Panc1 (cell line): ENCODE measurements around the gene ZDHHC14.

ENCODE experiments used
- POLR2AphosphoS5 ChIP-seq: IDR thresholded peaks from 2 replicates; pipeline ENCODE4 v1.6.1; 2012; ENCODE audit warnings: mild to moderate bottlenecking, low read depth, low read length, moderate library complexity
- TF ChIP-seq, protein P1 (sequence below): fragments of 450-650 bp; IDR thresholded peaks from 2 replicates; pipeline ENCODE4 v1.5.1; 2017; ENCODE audit warnings: mild to moderate bottlenecking

DNA sequence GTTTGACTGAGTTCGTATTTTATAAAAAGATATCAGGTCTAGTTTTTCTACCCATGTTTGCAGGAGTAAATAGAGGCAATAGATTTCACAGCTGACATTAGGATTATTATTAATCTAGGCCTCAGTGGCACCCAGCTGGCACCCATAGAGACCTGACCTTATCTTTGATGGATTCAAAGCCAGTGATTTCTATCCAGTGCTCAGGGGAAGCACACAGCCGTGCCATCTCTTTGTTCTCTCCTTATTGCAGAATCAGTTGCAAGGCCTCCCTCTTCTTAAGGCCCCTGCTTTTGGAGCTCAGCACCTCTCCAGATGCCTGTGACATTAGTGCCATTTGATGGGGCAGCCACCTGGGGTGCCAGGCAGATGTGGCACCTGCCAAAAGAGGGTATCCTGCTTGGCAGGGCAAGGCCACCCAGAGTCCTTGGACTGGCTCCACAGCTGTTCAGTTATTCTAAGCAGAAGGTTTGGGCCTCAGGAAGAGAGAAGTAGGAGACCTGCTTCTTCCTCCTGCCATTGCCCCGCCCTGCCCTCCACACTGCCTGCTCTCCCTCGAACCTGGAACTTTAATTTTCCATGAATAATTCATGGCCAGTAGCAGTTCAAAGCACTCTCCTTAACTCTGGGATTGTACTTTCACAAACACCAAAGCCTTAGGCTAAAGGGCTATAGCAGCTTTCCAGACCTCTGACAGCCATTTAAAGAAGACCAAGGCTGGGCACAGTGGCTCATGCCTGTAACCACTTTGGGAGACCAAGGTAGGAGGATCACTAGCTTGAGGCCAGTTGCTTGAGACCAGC is 206.3 kb downstream of the ZDHHC14 start:
- TF ChIP-seq POLR2AphosphoS5: no peak
- TF ChIP-seq, protein P1, sequence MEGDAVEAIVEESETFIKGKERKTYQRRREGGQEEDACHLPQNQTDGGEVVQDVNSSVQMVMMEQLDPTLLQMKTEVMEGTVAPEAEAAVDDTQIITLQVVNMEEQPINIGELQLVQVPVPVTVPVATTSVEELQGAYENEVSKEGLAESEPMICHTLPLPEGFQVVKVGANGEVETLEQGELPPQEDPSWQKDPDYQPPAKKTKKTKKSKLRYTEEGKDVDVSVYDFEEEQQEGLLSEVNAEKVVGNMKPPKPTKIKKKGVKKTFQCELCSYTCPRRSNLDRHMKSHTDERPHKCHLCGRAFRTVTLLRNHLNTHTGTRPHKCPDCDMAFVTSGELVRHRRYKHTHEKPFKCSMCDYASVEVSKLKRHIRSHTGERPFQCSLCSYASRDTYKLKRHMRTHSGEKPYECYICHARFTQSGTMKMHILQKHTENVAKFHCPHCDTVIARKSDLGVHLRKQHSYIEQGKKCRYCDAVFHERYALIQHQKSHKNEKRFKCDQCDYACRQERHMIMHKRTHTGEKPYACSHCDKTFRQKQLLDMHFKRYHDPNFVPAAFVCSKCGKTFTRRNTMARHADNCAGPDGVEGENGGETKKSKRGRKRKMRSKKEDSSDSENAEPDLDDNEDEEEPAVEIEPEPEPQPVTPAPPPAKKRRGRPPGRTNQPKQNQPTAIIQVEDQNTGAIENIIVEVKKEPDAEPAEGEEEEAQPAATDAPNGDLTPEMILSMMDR: no peak
